GM19193 (cell line): ENCODE measurements around the gene GATA3.

Experiments
- POLR2A ChIP-seq: IDR thresholded peaks from 4 replicates; pipeline ENCODE4 v1.6.1; 2011; ENCODE audit not compliant: insufficient read depth, insufficient read length; ENCODE audit errors: extremely low read depth

Gene GATA3

DNA sequence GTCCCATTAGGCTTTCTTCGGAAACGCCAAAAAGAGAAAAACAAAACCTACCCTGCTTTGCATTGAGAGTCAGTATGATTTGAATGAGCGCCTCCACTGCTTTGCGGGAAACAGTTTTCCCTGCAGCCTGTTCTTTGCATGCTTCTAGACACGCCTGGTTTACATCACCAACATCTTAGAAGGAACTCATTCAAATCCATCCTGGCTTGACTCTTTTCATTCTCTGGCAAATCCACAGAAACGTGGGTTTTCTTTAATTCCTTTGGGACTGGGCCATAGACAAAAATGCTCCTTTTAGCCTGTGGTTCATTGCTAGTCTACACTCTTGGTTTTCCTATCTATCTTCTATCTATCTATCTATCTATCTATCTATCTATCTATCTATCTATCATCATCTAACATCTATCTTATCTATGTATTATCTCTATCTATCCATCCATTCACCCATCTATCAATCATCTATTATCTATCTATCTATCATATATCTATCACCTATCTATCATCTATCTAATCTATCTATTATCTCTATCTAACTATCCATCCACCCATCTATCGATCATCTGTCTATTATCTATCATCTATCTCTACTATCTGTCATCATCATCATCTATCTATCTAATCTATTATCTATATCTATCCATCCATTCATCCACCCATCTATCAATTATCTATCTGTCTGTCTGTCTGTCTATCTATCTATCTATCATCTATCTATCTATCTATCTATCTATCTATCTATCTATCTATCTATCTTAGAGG, 68.3 kb downstream of the GATA3 start:
- TF ChIP-seq POLR2A: no peak

DNA sequence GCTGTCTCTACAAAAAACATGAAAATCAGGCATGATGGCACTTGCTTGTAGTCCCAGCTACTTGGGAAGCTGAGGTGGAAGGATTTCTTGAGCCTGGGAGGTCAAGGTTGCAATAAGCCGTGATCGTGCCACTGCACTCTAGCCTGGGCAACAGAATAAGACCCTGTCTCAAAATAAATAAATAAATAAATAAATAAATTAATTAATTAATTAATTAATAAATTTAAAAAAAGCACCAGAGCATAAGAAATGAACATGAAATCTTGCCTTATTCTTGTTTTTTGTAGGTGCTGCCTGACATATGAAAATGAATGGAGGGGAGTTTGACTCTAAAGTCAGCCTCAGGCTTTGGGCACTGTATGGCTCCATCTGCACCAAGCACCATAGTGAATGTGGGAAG, 69.9 kb downstream of the GATA3 start:
- no peak for TF ChIP-seq POLR2A
